Cardiac muscle cell (in vitro differentiated cells and primary cell): ENCODE data around the gene LRRC75B. TPM values are rescaled to one million over a fixed set of nuclear protein-coding genes. Genes with fewer than 3 reads are reported as not detected.
"Not testable (repeated sequence)": the region's sequence is repeated elsewhere in the genome, so short reads cannot be mapped to it uniquely, and the experiment has no call there.

Experiments used
- DNase-seq, 2 donors: peaks; one replicate each; pipeline versions ENCODE4 v3.0.0 to v3.0.0-alpha.2; 2010 to 2017; ENCODE audit warnings: low read depth in 1 of 2, low spot score in 1 of 2
- H3K27ac ChIP-seq: fragments of 200-600 bp; sonication (generic); 2 replicates; pipeline ENCODE4 v1.5.1; 2016
- H3K27me3 ChIP-seq: fragments of 200-600 bp; sonication (generic); 2 replicates; pipeline ENCODE4 v1.6.0; 2016; ENCODE audit warnings: control low read depth
- H3K36me3 ChIP-seq: fragments of 200-600 bp; sonication (generic); 2 replicates; pipeline ENCODE4 v1.5.1; 2016; ENCODE audit warnings: control low read depth
- H3K4me1 ChIP-seq: fragments of 200-600 bp; sonication (generic); 2 replicates; pipeline ENCODE4 v1.8.1; 2017; ENCODE audit warnings: low read depth, mild to moderate bottlenecking, mixed run types
- H3K4me3 ChIP-seq: fragments of 200-600 bp; sonication (generic); 2 replicates; pipeline ENCODE4 v1.5.1; 2016; ENCODE audit warnings: mild to moderate bottlenecking
- H3K9me3 ChIP-seq: fragments of 200-600 bp; sonication (generic); 2 replicates; pipeline ENCODE4 v1.5.1; 2017; ENCODE audit warnings: low read depth, mild to moderate bottlenecking, control low read depth
- polyA plus RNA-seq: library from polyadenylated mRNA; unstranded; fragments of >200 nt; fragmentation: Nextera tagmentation; extraction: Ambion mirVana; gene quantifications from 2 replicates; pipeline ENCODE4 v1.2.1, GENCODE V29; 2016
- total RNA-seq: library from RNA; depleted of rRNA; stranded (reverse); fragments of >200 nt; gene quantifications from 2 replicates; pipeline ENCODE4 v1.2.3, GENCODE V29; 2016
- TF ChIP-seq, protein P1 (sequence below): IDR thresholded peaks from 2 replicates; pipeline ENCODE4 v1.5.1; 2012; ENCODE audit warnings: low read depth, mild to moderate bottlenecking, low read length

Gene LRRC75B
- total and polyA plus RNA-seq, 2 experiments from 2014 or later, result 42.4 to 48.4 TPM

DNA sequence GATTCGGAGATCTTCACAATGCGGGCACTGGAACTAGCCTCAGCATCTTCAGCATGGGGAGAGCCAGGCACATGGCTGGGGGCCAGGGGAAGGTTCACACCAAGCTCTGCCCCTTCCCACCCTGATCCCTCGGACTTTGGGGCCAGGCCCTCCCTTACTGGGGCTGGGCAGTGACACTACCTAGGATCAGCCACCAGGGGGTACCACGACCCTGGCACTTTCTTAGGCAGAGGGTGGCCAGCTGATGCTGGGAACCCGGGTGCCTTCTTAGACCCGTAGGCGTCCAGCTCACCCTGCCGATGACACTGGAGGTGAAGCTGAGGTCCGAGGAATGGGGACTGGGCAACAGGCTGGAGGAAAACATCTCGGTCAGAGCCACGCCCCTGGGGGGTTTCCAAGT, 36.2 kb upstream of the LRRC75B start:
- TF ChIP-seq, protein P1, sequence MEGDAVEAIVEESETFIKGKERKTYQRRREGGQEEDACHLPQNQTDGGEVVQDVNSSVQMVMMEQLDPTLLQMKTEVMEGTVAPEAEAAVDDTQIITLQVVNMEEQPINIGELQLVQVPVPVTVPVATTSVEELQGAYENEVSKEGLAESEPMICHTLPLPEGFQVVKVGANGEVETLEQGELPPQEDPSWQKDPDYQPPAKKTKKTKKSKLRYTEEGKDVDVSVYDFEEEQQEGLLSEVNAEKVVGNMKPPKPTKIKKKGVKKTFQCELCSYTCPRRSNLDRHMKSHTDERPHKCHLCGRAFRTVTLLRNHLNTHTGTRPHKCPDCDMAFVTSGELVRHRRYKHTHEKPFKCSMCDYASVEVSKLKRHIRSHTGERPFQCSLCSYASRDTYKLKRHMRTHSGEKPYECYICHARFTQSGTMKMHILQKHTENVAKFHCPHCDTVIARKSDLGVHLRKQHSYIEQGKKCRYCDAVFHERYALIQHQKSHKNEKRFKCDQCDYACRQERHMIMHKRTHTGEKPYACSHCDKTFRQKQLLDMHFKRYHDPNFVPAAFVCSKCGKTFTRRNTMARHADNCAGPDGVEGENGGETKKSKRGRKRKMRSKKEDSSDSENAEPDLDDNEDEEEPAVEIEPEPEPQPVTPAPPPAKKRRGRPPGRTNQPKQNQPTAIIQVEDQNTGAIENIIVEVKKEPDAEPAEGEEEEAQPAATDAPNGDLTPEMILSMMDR, result peak; percentile 39
- DNase-seq, result peak; percentile 19 to 50
- H3K27me3 ChIP-seq, H3K4me3 ChIP-seq, H3K36me3 ChIP-seq, H3K4me1 ChIP-seq, H3K27ac ChIP-seq, H3K9me3 ChIP-seq: not testable (repeated sequence)

DNA sequence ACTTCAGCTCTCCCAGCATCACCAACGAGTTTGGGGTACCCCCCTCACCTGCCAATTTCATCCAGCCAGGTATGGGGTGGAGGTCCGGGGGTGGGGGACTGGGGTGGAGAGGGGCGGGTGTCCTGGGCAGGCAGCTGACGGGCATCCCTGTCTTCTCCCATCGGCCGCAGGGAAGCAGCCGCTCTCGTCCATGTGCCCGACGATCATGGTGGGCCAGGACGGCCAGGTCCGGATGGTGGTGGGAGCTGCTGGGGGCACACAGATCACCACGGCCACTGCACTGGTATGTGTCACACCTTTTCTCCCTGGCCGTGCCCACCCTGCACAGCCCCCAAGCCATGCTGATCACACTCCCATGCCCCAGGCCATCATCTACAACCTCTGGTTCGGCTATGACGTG, 35.0 kb upstream of the LRRC75B start:
- H3K27me3 ChIP-seq, H3K36me3 ChIP-seq, H3K4me1 ChIP-seq, H3K27ac ChIP-seq, H3K9me3 ChIP-seq, H3K4me3 ChIP-seq, DNase-seq: not testable (repeated sequence)

DNA sequence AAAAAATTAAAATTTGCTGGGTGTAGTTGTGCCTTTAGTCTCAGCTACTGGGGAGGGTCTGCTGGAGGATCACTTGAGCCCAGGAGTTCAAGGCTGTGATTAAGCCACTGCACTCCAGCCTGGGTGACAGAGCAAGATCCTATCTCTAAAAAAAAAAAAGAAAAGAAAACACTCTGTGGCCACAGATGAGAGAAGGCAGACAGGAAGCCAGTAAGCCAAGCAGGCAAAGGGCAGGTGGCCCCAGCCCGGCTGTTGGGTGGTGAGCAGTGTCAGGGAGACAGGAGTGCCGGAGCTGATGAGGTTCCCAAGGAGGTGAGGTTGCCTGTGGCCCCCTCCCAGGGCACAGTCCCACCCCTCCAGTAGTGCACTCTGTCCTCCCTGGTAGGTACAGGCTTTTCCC, 29.7 kb upstream of the LRRC75B start:
- DNase-seq, H3K4me1 ChIP-seq, H3K27me3 ChIP-seq: not testable (repeated sequence)

DNA sequence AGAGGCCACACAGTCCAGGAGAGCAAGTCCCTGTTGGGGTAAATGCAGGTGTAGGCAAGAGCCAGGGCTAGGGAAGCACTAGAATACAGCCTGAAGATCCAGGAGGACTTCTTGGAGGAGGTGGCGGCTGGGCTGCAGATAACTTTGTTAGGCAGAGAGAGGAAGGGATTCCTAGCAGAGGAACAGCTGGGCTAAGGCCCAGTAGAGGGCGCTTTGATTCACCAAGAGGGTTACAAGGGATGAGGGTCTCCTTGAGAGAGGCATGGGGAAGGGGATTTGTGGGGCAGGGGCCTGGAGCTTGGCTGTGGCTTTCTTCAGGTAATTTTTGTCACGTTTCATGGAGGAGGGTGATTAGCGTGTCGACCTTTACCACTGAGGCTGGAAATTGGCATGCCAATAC, 28.4 kb upstream of the LRRC75B start:
- H3K4me3 ChIP-seq, H3K27me3 ChIP-seq, H3K36me3 ChIP-seq, H3K9me3 ChIP-seq, H3K4me1 ChIP-seq, DNase-seq, H3K27ac ChIP-seq: not testable (repeated sequence)

More for the DNA sequence above, 29.7 kb upstream of the LRRC75B start:
- not testable (repeated sequence) for H3K9me3 ChIP-seq, H3K27ac ChIP-seq, H3K36me3 ChIP-seq, H3K4me3 ChIP-seq

DNA sequence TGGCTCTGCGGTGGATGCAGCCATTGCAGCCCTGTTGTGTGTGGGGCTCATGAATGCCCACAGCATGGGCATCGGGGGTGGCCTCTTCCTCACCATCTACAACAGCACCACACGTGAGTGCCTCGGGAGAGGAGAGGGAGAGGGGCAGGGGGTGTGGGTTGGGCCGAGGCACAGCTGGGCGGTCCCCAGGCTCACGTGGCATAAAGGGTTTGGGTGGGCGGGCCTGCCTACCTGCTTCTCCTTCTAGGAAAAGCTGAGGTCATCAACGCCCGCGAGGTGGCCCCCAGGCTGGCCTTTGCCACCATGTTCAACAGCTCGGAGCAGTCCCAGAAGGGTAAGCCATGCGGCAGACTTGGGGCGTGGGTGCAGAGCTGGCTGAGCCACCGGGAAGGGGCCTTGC, 21.9 kb upstream of the LRRC75B start:
- DNase-seq, H3K27ac ChIP-seq, H3K27me3 ChIP-seq, H3K36me3 ChIP-seq, H3K9me3 ChIP-seq, H3K4me1 ChIP-seq, H3K4me3 ChIP-seq: not testable (repeated sequence)

DNA sequence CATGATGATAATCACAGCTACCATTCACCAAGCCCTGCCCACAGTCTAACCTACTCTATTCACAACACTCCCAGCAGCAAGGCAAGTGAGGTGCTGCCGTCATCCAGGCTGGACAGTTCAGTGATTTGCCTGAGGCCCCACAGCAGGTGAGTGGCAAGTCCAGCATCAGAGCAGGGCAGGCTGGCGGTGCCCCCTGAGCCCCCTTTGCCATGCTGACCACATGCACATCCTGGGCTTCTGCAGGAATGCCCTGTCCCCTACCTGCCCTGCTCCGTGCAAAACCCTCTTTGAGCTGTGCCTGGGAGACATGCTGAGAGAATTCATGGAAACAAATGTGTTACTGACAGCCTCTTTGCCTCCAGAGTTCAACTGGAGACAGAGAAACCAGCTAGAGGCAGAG, 17.0 kb upstream of the LRRC75B start:
- H3K27me3 ChIP-seq, H3K4me3 ChIP-seq, H3K4me1 ChIP-seq, H3K9me3 ChIP-seq, DNase-seq, H3K27ac ChIP-seq, H3K36me3 ChIP-seq: not testable (repeated sequence)

DNA sequence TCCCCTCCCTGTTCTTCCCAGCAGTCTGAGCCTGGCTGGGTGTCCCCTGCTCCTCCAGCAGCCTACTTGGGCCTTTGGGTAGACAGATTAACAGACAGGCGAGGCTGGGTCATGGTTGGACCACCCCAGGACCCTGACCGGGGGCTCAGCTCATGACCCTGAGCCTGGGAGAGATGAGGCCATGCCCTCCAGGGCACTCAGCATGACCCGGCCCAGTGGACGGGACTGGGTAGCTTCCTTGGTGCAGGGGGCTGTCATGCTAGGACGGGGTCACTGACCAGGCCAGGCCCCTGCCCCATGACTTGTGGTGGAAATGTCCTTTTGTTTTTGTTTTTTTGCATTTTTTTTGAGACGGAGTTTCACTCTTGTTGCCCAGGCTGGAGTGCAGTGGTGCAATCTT, 15.5 kb upstream of the LRRC75B start:
- not testable (repeated sequence) for H3K27ac ChIP-seq, H3K27me3 ChIP-seq, H3K4me3 ChIP-seq, H3K36me3 ChIP-seq, H3K9me3 ChIP-seq, DNase-seq
- H3K4me1 ChIP-seq, result peaks cover 10% of the 10 kb centered on the region

DNA sequence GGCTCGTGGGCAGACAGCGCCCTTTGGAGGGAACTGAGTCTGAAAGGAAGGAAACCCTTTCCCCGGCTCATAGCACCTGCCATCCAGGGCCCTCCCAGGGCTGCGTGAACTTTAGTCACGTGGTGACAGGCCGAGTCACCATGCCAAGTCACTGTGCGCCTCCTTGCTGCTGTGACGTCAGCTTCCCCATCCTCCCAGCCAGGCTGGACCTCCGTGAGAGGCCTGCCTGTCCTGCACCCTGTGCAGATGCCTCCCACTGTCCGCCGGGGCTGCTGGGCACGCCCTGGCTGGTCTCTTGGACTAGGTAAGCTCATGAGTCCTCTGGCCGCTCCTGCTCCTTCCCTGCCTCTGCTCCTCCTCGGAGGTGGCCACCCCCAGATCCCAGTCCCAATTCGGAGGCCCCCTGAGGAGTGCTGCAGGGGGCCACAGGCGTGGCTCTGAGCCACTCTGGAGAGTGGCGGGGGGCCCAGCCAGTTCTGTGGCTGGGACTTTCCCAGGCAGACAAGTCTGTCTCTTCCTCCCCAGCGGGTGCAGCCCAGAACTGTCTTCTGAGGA, 14.6 kb upstream of the LRRC75B start:
- H3K36me3 ChIP-seq, DNase-seq, H3K27me3 ChIP-seq, H3K4me3 ChIP-seq, H3K9me3 ChIP-seq, H3K27ac ChIP-seq: not testable (repeated sequence)
- peaks cover 15% of the 10 kb centered on the region for H3K4me1 ChIP-seq

DNA sequence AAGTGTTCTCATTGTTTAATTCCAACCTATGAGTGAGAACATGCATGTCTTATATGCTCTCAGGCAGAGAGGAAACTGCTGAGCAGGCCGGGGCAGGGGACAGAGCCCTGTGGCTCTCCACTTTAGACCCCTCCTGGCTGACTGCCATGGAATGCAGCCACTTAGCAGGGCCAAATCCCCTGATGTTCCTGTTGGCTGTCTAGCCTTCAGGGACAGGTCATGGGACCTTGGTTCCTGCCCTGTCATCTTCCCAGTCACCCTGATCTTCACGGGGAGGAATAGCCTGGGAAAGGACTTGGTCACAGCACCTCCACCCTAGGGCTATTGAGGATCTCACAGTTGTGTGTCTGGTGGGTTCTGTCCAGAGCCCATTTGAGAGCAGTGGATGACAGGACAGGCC, 13.5 kb upstream of the LRRC75B start:
- Histone ChIP-seq H3K4me1 (peaks cover 15% of the 10 kb centered on the region), H3K27ac (peak overlapping the region; percentile 76)
- H3K4me3 ChIP-seq, H3K9me3 ChIP-seq, H3K27me3 ChIP-seq, H3K36me3 ChIP-seq: not testable (repeated sequence)
- peak in 1 of 2 donors; percentile 73 for DNase-seq
